NCI-H524 (cell line): Measurements from ENCODE around the gene ZNF431.
A peak's percentile ranks its signal among the peaks of the same experiment; 100 is the strongest.
"Not testable (repeated sequence)": the region's sequence is repeated elsewhere in the genome, so short reads cannot be mapped to it uniquely, and the experiment has no call there.

ENCODE experiments used
- DNase-seq, 2 experiments: peaks; one replicate each; lab custom pipeline; 2025; lab: John Stamatoyannopoulos, UW

ZNF431 gene

DNA sequence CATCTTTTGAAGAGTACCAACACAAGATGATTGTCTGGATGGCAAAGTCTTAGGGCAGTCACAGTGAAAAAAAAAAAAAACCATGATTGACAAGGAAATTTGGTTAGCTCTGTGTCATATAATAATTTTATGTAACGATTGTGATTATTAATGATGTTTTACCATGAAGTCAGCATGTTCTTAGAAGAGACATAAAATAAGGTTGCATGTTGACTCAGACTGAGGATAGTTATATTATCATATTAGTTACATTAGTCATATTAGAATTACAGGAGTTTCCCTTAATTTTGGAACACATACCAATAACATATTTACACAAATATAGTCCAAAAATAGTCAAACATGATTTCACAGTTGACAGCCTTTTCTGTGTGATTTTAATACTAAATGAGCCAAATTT lies 5.7 kb downstream of the ZNF431 start:
- no peak for DNase-seq

DNA sequence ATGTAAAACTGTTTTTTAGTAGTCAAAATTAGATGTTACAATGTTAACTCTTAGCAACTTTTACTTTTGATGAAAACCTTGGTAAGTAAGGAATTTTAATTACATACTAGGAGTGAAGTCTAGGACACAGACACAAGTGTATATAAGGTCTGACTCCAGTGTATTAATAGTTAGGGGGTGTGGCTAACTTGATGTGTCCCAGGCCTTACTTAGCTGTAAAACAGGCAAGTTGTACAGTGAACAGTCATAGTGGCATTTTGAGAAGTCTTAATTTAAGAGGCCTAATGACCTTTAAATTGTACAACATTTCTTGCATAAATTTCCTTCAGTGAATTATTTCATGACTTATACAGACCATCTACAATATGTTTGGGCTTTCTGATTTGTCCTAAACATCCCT lies 6.8 kb downstream of the ZNF431 start:
- no peak for DNase-seq

DNA sequence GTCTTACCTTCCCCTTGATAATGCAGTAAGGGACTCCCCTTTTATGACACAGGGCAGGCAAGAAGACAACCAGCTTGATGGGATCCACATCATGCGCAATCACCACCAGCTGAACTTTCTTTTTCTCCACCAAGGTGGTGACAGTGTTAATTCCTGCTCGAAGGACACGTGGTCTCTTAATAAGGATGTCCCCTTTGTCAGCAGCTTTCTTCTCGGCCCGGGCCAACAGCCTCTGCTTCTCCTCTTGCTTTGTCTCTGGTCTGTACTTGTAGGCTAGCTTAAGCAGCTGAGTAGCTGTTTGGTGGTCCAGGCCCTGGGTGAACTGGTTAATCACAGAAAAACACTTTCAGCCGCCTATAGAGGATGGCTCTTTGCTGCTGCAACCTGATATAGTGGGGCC lies 8.0 kb downstream of the ZNF431 start:
- DNase-seq, result no peak

DNA sequence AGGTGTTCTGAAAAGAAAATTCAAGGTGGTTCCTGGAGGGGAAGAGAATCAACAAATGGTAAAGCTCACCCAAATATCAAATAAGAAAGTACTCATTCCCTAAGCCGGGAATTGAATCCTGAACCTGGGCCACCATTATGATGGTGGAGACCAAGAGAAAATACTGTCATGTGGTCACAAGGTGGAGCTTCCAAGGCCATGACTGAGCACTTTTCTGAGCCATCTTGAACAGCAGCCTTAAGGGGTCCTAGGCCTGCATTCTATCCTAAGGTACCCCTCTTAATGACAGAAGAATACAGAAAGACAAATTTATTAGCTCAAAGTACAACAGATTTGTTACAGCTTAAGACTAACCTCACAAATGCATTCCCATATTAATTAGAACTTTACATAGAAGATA lies 9.6 kb downstream of the ZNF431 start:
- DNase-seq, result no peak

DNA sequence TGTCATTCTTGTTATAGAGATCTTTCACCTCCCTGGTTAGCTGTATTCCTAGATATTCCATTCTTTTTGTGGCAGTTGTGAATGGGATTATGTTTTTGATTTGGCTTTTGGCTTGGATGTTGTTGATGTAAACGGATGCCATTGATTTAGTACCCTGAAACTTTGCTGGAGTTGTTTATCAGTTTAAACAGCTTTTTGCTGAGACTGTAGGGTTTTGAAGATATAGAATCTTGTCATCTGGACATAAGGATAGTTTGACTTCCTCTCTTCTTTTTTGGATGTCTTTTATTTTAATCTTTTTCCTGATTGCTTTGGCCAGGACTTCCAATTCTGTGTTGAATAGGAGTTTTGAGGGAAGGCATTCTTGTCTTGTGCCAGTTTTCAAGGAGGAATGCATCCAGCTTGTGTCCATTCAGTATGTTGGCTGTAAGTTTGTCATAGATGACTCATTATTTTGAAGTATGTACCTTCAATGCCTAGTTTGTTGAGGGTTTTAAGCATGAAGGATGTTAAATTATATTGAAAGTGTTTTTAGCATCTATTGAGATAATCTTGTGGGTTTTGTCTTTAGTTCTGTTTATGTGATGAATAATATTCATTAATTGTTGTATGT lies 16.8 kb downstream of the ZNF431 start:
- no peak for DNase-seq

DNA sequence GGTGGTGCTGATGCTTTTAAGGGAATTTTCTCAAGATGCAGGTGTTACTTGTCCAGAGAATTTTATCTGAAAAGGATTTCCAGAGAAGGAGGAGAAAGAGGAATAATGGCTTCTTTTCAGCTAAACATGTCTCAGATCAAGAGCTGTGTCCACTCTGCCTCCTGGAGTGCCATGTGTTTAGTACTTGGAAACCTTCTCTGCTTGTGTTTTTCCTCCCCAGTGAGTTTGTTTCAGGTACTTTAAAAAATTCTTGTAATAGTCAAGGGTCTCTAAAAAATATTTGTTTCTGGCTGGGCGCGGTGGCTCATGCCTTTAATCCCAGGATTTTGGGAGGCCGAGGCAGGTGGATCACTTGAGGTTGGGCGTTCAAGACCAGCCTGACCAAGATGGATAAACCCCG lies 22.7 kb downstream of the ZNF431 start:
- no peak for DNase-seq

DNA sequence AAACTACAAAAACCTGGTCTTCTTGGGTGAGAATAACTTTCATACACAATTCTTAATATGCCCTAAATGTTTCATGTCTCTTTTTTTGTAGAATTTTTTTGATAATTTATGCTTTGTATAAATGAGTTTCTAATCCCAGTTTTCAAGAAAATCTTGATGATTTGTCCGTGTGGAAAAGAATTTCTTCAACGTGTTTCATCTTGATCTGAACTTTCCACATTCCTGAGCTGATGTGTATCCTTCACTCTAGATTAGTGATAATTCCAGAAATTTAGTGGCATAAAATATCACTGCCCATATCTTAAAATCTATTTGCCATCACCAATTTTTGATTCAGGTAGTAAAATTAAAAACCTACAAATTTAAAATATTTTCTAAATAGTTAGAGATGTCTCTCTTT lies 24.6 kb downstream of the ZNF431 start:
- no peak for DNase-seq

DNA sequence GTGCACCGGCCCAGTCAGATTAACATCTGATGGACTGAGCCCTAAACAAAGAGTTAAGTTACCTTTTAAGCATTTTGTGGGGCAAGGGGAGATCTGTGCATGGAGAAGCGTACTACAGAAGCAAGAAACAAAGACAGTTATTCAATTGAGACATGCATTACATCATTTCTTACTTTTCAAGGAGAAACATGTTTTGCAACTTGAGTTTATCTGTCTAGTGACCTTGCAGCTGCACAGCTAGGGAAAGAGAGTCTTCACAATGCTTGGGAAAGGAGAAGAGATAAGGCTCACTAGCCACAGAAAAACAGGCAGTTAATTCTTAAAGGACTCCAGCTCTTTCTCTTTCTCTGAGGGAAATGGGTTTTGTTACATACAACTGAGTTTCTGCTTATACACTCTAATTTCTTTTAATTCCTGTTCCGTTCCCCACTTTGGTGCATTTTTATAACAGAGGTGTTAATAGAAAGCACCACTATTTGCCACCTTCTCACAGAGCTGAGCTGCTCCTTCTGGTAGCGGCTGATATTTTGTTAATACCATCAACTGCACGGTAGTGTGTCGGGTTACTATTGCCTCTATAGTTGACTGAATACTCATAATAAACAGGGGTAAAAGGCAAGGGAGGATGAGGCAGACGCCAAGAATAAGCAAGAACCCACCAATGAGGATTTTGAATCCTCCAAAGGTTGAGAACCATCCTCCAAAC lies 55.9 kb downstream of the ZNF431 start:
- DNase-seq, result no peak

DNA sequence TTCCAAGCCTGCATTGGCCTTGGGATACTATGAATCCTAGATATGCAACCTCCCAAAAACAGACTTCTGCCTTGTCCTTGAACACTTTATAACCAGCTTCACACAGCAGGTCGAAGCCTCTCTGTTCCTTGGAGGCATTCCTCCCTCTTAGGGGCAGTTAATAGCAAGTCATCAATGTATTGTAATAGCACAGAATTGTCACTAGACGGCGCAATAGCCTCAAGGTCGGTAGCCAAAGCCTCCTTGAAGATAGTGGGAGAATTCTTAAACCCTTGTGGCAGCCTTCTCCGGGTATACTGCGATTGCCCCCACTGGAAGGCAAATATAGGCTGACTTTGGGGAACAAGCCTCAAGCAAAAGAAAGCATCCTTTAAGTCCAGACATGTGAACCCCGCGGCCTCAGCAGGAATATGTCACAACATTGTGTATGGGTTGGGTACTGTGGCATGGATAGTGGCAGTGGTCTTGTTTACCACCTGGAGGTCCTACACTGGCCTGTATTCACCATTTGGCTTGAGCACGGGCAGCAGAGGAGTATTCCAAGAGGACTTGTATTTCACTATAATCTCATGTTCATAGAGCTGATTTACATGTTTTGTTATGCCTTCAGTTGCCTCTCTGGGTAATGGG lies 61.1 kb downstream of the ZNF431 start:
- peak; percentile 20 to 48 for DNase-seq

DNA sequence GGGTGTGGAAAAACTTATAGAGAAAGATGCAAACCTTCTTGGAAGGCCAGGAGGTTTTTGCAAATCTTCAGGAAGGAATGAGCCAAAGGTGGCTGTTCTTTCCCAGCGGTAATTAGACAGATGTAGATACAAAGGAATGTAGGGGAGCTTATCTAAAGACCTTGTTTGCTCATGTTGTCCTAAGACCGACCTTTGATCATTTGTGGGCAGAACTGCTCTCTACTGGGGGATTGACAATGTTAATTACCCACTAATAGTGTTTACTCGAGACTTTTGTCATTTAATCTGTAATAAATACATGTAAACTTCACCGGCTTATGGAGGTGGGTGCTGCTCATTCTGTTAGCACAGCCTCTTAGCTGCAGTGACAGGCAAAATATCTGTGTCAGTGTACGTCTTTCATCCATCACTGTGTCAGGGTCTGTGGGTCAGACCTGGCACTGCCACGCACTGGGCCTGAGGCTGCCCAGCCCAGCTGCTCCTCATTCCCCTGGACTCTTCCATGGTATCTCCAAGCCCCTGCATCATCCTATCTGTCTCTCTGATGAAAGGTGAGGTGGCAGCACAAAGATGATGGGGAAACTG lies 68.3 kb downstream of the ZNF431 start:
- DNase-seq, result no peak

DNA sequence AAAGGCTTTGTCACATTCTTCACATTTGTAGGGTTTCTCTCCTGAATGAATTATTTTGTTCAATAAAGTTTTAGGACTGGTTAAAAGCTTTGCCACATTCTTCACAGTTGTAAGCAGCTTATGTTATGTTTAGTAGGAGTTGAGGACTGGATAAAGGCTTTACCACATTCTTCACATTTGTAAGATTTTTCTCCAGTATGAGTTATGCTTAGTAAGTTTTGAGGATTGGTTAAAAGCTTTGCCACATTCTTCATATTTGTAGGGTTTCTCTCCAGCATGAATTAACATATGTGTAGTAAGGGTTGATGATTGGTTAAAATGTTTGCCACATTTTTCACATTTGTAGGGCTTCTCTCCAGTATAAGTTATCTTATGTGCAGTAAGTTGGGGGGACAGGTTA lies 79.9 kb downstream of the ZNF431 start:
- DNase-seq, result no peak

DNA sequence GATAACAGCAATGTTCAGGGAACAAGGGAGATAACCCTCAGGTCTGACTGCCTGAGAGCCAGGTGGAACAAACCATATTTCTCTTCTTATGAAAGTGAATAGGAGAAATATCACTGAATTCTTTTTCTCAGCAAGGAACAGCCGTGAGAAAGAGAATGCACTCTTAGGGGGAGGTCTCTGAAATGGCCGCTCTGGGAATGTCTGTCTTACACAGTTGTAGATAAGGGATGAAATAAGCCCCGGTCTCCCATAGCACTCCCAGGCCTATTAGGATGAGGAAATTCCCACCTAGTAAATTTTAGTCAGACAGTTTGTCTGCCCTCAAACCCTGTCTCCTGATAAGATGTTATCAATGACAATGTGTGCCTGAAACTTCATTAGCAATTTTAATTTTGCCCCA lies 88.1 kb downstream of the ZNF431 start:
- not testable (repeated sequence) for DNase-seq

DNA sequence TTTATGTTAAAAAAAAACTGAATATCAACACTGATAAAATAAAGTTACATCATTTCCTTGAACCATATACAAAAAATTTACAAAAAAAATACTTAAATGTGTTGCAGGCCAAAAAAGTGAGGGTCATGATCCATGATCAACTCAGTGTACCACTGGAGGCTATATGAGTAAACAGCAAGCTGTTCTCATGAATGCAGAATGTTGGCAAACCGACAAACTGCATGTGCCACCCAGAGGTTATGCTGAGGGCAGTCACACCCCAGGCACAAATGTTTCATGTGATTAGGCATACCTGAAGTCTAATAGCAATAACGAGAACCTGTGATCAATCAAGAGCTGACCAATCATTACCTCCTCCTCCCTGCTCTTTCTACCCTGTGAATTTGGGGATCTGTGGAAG lies 91.9 kb downstream of the ZNF431 start:
- no peak for DNase-seq

DNA sequence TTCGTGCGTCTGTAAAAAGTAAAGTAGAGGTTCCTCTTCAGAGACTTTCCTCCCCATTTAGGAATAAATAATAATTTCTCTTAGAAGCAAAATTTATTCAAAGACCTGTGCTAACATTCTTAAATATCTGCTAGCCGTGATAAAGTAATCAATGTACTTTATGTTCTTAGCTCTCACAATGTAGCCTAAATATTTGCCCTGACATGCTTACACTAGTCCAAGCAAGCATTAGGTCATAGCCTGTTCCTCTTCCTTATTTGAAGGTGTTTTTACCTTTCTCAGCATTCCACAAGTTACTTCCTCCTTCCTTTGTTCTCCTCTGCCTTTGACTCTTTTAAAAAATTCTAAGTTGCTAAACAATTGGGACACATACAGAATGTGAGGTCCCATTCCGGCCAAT lies 94.9 kb downstream of the ZNF431 start:
- DNase-seq, result not testable (repeated sequence)

DNA sequence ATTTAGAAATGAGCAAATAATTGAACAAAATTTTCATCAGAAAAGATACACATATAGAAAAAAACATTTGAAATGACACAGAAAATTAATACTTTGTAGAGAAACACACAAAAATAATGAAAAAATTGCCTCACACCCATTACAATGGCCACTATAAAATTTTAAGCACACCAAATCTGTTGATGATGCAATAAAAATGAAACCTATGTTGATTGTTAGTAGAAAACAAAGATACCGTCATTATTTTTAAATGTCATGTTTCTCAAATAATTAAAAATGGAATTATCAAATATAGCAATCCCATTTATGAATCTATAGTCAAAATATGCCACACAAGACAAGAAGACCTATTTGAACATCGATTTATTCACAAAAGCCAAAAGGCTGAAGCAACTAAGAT lies 96.8 kb downstream of the ZNF431 start:
- DNase-seq, result no peak
